Stomach (tissue), 4 donors: ENCODE measurements around the gene PM20D2.

Experiments
- POLR2A ChIP-seq, 4 donors: fragments of 450-650 bp; IDR thresholded peaks; one replicate each; pipeline ENCODE4 v1.6.1; 2016; ENCODE audit warnings: antibody characterized with exemption in 4 of 4, control low read depth in 2 of 4, mild to moderate bottlenecking in 1 of 4, moderate library complexity in 1 of 4
- TF ChIP-seq, protein P1 (sequence below), 7 experiments: fragments of 450-650 bp in 4 of 7; fragments of 200-600 bp in 3 of 7; sonication (generic) in 3 of 7; IDR thresholded peaks; one replicate each; pipeline ENCODE4 v1.5.1; 2016 to 2019; ENCODE audit warnings: antibody characterized with exemption in 7 of 7, control low read depth in 2 of 7, mild to moderate bottlenecking in 1 of 7

GRCh38 chr6:89133981-89134380 is 11.9 kb upstream of the PM20D2 start:
- no peak for TF ChIP-seq POLR2A (IDR thresholded peaks at IDR 0.05)
- TF ChIP-seq, protein P1, sequence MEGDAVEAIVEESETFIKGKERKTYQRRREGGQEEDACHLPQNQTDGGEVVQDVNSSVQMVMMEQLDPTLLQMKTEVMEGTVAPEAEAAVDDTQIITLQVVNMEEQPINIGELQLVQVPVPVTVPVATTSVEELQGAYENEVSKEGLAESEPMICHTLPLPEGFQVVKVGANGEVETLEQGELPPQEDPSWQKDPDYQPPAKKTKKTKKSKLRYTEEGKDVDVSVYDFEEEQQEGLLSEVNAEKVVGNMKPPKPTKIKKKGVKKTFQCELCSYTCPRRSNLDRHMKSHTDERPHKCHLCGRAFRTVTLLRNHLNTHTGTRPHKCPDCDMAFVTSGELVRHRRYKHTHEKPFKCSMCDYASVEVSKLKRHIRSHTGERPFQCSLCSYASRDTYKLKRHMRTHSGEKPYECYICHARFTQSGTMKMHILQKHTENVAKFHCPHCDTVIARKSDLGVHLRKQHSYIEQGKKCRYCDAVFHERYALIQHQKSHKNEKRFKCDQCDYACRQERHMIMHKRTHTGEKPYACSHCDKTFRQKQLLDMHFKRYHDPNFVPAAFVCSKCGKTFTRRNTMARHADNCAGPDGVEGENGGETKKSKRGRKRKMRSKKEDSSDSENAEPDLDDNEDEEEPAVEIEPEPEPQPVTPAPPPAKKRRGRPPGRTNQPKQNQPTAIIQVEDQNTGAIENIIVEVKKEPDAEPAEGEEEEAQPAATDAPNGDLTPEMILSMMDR (IDR thresholded peaks at IDR 0.05): no peak
